ENCODE data around the gene TGFBI. TPM values are rescaled to one million over a fixed set of nuclear protein-coding genes. Genes with fewer than 3 reads are reported as not detected.
A peak's percentile ranks its signal among the peaks of the same experiment; 100 is the strongest.

Gene TGFBI
- total and polyA plus RNA-seq, 9 of the 15 experiments (the other 6 are each of a cell fraction or from before 2014, with no cell fraction given): 0.05 to 0.62 (median 0.08) TPM; not detected in 6

DNA sequence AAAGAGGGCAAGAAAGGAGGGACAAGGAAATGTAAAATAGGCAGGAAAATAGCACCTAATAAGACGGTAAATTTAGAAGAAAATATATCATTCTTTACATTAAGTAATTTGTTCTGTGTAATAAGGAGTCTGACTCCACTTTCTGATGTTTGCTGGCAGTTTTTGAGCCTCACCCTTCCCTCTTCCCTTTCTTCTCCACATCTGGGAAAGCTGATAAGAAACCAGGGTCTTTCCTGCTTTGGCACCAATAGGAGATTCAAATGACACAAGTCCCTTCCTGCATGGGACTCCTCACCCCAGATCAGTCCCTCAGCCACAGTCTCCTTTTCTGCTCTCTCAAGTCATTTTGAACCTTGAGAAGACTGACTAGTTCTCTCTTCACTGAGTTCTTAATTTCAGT lies 42.8 kb upstream of the TGFBI start (continued):
- TF ChIP-seq DIDO1 (tag; IDR thresholded peaks at IDR 0.05; ENCODE audit: low read depth) (no peak), HDGF (IDR thresholded peaks at IDR 0.05) (no peak), ADNP (tag; IDR thresholded peaks at IDR 0.05) (no peak), ZNF23 (CRISPR knock-in tag; IDR thresholded peaks at IDR 0.05) (no peak), HMG20A (CRISPR knock-in tag; conservative IDR thresholded peaks at IDR 0.05) (no peak), ZBTB1 (CRISPR knock-in tag; IDR thresholded peaks at IDR 0.05; ENCODE audit: borderline replicate concordance, low read depth) (no peak), EZH2 (IDR thresholded peaks at IDR 0.05; ENCODE audit: borderline replicate concordance, low read depth, low read length) (no peak), EP300 (IDR thresholded peaks at IDR 0.05; ENCODE audit: low read length) (0 out of 2 replicates have a peak, but pooled peaks have one; percentile 11), ZKSCAN1 (IDR thresholded peaks at IDR 0.05; ENCODE audit: low read depth, low read length) (no peak), ZBTB8A (IDR thresholded peaks at IDR 0.05; ENCODE audit: partially characterized antibody) (no peak), ZNF695 (CRISPR knock-in tag; IDR thresholded peaks at IDR 0.05) (no peak), MAFG (tag; conservative IDR thresholded peaks at IDR 0.05) (no peak)
- TF ChIP-seq, protein P1, sequence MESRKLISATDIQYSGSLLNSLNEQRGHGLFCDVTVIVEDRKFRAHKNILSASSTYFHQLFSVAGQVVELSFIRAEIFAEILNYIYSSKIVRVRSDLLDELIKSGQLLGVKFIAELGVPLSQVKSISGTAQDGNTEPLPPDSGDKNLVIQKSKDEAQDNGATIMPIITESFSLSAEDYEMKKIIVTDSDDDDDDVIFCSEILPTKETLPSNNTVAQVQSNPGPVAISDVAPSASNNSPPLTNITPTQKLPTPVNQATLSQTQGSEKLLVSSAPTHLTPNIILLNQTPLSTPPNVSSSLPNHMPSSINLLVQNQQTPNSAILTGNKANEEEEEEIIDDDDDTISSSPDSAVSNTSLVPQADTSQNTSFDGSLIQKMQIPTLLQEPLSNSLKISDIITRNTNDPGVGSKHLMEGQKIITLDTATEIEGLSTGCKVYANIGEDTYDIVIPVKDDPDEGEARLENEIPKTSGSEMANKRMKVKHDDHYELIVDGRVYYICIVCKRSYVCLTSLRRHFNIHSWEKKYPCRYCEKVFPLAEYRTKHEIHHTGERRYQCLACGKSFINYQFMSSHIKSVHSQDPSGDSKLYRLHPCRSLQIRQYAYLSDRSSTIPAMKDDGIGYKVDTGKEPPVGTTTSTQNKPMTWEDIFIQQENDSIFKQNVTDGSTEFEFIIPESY (CRISPR knock-in tag; IDR thresholded peaks at IDR 0.05): no peak
- TF ChIP-seq, protein P2, sequence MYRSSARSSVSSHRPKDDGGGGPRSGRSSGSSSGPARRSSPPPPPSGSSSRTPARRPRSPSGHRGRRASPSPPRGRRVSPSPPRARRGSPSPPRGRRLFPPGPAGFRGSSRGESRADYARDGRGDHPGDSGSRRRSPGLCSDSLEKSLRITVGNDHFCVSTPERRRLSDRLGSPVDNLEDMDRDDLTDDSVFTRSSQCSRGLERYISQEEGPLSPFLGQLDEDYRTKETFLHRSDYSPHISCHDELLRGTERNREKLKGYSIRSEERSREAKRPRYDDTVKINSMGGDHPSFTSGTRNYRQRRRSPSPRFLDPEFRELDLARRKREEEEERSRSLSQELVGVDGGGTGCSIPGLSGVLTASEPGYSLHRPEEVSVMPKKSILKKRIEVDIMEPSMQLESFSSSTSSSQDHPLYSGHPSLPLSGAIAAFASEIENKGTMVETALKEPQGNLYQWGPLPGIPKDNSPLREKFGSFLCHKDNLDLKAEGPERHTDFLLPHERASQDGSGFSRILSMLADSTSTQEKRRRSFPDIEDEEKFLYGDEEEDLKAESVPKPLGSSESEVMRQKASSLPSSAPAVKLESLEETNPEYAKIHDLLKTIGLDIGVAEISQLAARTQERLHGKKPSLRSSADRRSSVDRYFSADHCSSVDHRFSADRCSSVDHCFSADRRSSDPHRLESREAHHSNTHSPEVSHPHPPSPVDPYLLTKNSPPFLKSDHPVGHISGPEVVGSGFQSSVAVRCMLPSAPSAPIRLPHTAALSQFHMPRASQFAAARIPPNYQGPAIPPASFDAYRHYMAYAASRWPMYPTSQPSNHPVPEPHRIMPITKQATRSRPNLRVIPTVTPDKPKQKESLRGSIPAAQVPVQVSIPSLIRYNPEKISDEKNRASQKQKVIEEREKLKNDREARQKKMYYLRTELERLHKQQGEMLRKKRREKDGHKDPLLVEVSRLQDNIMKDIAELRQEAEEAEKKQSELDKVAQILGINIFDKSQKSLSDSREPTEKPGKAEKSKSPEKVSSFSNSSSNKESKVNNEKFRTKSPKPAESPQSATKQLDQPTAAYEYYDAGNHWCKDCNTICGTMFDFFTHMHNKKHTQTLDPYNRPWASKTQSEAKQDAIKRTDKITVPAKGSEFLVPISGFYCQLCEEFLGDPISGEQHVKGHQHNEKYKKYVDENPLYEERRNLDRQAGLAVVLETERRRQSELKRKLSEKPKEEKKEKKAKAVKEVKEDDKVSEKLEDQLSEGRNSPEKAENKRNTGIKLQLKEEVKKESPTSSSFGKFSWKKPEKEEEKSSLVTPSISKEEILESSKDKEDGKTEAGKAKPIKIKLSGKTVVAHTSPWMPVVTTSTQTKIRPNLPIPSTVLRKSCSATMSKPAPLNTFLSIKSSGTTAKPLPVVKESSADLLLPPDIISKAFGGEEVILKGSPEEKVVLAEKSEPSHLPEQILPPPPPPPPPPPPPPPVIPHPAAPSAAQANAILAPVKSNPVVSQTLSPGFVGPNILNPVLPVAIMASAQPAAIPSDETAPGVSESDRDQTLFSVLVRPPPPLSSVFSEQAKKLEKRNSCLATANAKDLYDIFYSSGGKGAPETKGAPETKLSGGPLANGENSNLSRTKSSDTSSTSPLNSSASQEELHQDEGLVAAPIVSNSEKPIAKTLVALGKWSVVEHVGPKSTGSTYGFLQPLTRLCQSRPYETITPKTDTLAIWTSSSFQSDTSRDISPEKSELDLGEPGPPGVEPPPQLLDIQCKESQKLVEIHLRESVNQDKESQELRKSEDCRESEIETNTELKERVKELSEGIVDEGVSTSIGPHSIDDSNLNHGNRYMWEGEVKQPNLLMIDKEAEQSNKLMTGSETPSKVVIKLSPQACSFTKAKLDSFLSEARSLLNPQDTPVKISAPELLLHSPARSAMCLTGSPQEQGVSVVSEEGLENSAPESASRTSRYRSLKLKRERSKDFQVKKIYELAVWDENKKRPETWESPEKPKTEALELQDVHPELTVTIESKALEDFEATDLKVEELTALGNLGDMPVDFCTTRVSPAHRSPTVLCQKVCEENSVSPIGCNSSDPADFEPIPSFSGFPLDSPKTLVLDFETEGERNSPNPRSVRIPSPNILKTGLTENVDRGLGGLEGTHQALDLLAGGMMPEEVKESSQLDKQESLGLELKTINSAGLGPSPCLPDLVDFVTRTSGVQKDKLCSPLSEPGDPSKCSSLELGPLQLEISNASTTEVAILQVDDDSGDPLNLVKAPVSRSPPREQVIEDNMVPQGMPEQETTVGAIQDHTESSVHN (IDR thresholded peaks at IDR 0.05; ENCODE audit: borderline replicate concordance in 1 of 2, low read depth in 1 of 2): no peak
- TF ChIP-seq, protein P3, sequence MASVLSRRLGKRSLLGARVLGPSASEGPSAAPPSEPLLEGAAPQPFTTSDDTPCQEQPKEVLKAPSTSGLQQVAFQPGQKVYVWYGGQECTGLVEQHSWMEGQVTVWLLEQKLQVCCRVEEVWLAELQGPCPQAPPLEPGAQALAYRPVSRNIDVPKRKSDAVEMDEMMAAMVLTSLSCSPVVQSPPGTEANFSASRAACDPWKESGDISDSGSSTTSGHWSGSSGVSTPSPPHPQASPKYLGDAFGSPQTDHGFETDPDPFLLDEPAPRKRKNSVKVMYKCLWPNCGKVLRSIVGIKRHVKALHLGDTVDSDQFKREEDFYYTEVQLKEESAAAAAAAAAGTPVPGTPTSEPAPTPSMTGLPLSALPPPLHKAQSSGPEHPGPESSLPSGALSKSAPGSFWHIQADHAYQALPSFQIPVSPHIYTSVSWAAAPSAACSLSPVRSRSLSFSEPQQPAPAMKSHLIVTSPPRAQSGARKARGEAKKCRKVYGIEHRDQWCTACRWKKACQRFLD (CRISPR knock-in tag; IDR thresholded peaks at IDR 0.05): no peak
- TF ChIP-seq, protein P4, sequence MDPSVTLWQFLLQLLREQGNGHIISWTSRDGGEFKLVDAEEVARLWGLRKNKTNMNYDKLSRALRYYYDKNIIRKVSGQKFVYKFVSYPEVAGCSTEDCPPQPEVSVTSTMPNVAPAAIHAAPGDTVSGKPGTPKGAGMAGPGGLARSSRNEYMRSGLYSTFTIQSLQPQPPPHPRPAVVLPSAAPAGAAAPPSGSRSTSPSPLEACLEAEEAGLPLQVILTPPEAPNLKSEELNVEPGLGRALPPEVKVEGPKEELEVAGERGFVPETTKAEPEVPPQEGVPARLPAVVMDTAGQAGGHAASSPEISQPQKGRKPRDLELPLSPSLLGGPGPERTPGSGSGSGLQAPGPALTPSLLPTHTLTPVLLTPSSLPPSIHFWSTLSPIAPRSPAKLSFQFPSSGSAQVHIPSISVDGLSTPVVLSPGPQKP (CRISPR knock-in tag; IDR thresholded peaks at IDR 0.05): no peak
